HUES64 (cell line): Measurements from ENCODE around the gene CUBN.
"Not testable (repeated sequence)": the region's sequence is repeated elsewhere in the genome, so short reads cannot be mapped to it uniquely, and the experiment has no call there.

Source experiments
- H3K27ac ChIP-seq: 2 replicates; pipeline ENCODE4 v1.7.0; 2013; ENCODE audit warnings: low read depth, low read length, inconsistent platforms
- H3K27me3 ChIP-seq: 2 replicates; pipeline ENCODE4 v1.6.1; 2013; ENCODE audit warnings: mild to moderate bottlenecking, low read length; ENCODE audit not compliant: insufficient read depth
- H3K36me3 ChIP-seq: 2 replicates; pipeline ENCODE4 v1.6.1; 2013; ENCODE audit warnings: mild to moderate bottlenecking, low read length; ENCODE audit not compliant: insufficient read depth
- H3K4me1 ChIP-seq: 2 replicates; pipeline ENCODE4 v1.6.1; 2013; ENCODE audit warnings: mild to moderate bottlenecking, low read length, moderate library complexity; ENCODE audit not compliant: insufficient read depth
- H3K4me3 ChIP-seq: 2 replicates; pipeline ENCODE4 v1.5.1; 2013; ENCODE audit warnings: mild to moderate bottlenecking, low read length, moderate library complexity
- H3K9ac ChIP-seq: 2 replicates; pipeline ENCODE4 v1.6.1; 2013; ENCODE audit warnings: mild to moderate bottlenecking, low read depth, low read length
- H3K9me3 ChIP-seq: 2 replicates; pipeline ENCODE4 v1.6.1; 2013; ENCODE audit warnings: low read depth, low read length; ENCODE audit not compliant: insufficient read depth
- WGBS: fragments of 150-250, 120-280 bp; methylation state at CpG from one replicate; pipeline ENCODE4 v1.1.7; 2013; ENCODE audit warnings: missing lambda C conversion rate; 5-methylcytosine and 5-hydroxymethylcytosine counted together

The CUBN gene

DNA sequence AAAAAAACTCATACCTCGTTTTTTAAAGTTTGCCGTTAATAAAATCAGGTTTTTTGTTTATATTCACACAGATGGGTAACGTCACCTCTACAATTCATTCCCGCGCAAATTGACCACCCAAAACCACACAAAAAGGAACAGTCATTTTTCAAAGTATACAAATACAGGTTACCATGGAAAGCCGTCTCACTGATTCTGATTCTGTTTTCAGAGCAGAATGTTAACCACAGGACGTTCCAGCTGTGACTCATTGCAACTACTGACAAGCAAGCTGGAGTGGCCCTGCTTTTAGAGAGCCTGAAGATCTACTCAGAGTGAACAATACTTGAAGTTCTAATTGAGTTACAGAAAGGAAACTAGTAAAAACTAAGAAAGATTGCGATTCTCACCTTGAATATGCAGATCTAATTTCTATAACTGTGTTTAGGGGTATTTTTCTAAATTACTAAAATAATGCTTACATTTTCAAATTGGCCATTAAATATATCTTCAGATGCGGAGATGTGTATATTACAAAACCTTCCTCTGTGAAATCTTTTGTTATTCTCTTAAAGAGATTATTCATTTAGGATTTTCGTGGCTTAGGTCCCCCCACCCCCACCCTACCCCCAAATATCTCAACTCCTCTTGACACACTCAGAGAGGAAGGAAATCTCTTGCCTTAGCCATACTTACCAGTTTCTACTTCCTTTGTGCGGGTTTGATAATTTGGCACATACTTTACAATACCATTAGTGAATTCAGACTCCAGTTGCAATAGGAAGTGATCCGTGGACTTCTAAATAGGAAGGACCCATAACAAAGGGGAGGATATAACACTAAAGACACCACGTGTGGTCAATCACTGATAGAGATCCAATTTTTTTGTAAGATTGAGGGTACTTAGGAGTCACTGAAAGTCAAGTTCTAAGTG, 106.0 kb downstream of the CUBN start:
- Histone ChIP-seq H3K27me3 (no peaks in the 10 kb centered on the region), H3K36me3 (no peaks in the 10 kb centered on the region), H3K27ac (peak overlapping the region; percentile 58), H3K9me3 (no peaks in the 10 kb centered on the region; the same call in 1 of the 2 replicates), H3K9ac (peak overlapping the region; percentile 34; the same call in 1 of the 2 replicates), H3K4me3 (no peak overlapping the region), H3K4me1 (peaks cover 36% of the 10 kb centered on the region)
- 50% methylated on average over 11 of the region's 13 CpGs for WGBS

GRCh38 chr10:17022896-17023295, 106.7 kb downstream of the CUBN start:
- peak overlapping the region; percentile 34; the same call in 1 of the 2 replicates for H3K9ac ChIP-seq
- peak overlapping the region; percentile 58 for H3K27ac ChIP-seq

DNA sequence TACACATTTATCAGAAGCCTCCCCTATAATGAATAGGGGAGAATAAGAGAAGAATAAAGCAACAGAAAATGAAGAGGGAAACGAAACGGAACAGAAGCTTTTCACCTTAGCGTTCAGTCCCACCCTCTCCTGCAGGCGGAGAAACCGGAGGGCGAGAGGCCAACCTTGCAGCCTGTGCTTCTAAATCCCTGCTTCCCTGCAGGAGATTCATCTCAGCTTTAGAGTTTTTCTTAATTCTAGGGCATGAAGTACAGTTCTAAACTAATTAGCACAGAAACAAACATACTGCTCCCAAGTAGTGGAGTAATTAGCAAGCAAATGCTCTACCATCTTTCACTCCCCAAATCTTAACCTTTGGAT, 107.2 kb downstream of the CUBN start:
- H3K27me3 ChIP-seq = no peaks in the 10 kb centered on the region
- H3K9me3 ChIP-seq = no peaks in the 10 kb centered on the region; the same call in 1 of the 2 replicates
- 12% methylated on average over 6 of the region's 6 CpGs for WGBS
- H3K4me3 ChIP-seq = peak overlapping the region; percentile 8; the same call in 1 of the 2 replicates
- H3K9ac ChIP-seq = peak overlapping the region; percentile 23; the same call in 1 of the 2 replicates
- peak overlapping the region; percentile 58 for H3K27ac ChIP-seq
- H3K36me3 ChIP-seq = no peaks in the 10 kb centered on the region
- H3K4me1 ChIP-seq = peaks cover 36% of the 10 kb centered on the region

More at GRCh38 chr10:17022896-17023295, 106.7 kb downstream of the CUBN start:
- Histone ChIP-seq H3K27me3 (no peaks in the 10 kb centered on the region), H3K4me1 (peaks cover 36% of the 10 kb centered on the region), H3K36me3 (no peaks in the 10 kb centered on the region), H3K4me3 (no peak overlapping the region), H3K9me3 (no peaks in the 10 kb centered on the region; the same call in 1 of the 2 replicates)
- WGBS = 76% methylated on average over 6 of the region's 6 CpGs

DNA sequence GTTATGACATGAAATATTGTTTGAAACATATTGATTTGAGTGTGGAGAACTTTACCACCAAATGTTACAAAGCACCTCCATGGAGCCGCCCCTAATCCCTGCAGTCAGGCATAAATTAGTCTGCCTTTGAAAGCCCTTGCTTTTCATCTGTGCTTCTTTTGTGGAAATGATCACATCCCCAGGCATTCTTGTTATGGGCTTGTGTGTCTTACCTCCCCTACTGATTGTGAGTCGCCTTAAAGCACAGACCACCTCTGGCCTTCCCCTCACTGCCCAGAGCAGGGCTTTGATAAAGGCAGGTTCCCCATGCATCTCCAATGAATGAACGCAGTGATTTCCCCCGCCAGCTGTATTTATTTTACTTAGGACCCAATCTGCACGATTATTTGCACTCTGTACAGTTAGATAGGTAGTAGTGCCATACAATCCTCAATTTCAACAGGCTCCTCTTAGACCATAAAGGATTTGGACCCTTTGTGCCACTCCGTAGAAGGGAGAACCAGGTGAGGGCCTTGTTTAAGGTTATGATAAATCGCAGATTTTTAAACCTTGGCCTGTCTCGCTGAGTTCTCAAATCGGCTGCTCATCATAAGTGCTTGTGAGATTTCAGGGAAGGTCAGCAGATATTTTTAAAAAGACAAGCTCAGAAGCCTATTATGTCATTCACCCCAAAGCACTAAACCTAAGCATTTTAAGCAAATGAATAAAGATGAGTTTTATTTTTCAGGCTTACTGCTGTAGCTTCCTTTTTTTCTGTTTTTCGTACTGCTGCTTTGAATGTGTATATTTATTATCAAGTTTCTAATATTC, 107.8 kb downstream of the CUBN start:
- peaks cover 36% of the 10 kb centered on the region for H3K4me1 ChIP-seq
- H3K4me3 ChIP-seq = peak overlapping the region; percentile 8; the same call in 1 of the 2 replicates
- WGBS = 43% methylated on average over 8 of the region's 10 CpGs
- peak overlapping the region; percentile 23; the same call in 1 of the 2 replicates for H3K9ac ChIP-seq
- H3K27me3 ChIP-seq = no peaks in the 10 kb centered on the region
- no peaks in the 10 kb centered on the region; the same call in 1 of the 2 replicates for H3K9me3 ChIP-seq
- H3K27ac ChIP-seq = peak overlapping the region; percentile 58
- H3K36me3 ChIP-seq = no peaks in the 10 kb centered on the region

GRCh38 chr10:17019696-17020095, 109.9 kb downstream of the CUBN start:
- WGBS = 89% methylated on average over 5 of the region's 5 CpGs
- Histone ChIP-seq H3K4me3 (no peak overlapping the region), H3K4me1 (peaks cover 36% of the 10 kb centered on the region), H3K27ac (no peak overlapping the region), H3K9me3 (no peaks in the 10 kb centered on the region; the same call in 1 of the 2 replicates), H3K27me3 (no peaks in the 10 kb centered on the region), H3K36me3 (no peaks in the 10 kb centered on the region), H3K9ac (no peak overlapping the region)

GRCh38 chr10:17013131-17013983, 116.3 kb downstream of the CUBN start:
- H3K4me3 ChIP-seq, H3K9me3 ChIP-seq, H3K4me1 ChIP-seq, H3K27ac ChIP-seq, H3K9ac ChIP-seq, H3K27me3 ChIP-seq, H3K36me3 ChIP-seq: not testable (repeated sequence)
- WGBS = 65% methylated on average over 2 of the region's 2 CpGs

GRCh38 chr10:17012731-17013130, 116.9 kb downstream of the CUBN start:
- not testable (repeated sequence) for H3K36me3 ChIP-seq, H3K4me1 ChIP-seq, H3K9ac ChIP-seq, H3K27ac ChIP-seq, H3K9me3 ChIP-seq, H3K27me3 ChIP-seq, H3K4me3 ChIP-seq

DNA sequence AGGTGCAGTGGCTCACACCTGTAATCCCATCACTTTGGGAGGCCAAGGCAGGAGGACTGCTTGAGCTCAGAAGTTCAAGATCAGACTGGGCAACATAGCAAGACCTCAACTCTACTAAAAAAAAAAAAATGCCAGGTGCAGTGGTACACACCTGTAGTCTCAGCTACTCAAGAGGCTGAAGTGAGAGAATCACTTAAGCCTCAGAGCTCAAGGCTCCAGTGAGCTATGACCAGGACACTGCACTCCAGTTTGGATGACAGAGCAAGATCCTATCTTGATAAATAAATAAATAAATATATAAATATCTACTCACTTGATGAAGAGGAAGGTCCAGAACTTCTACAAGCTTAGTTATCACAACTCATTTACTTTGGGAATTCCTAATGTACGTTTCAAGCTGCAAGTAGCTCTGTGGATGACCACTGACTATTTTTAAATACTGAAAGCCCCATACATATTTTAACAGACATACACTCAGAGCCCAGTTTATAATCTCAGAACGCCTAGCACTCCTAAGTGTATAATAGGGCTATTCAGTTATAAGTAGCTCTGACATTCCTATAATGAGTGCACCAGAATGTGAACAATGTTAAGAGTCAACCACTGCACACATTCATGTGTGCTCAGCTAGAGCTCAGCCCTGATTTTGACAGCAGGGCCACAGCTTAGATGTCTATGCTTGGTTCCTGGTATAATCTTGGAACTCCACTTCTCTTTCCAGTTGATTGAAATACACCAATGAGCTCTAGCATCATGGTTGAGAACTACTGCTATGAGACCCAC, 119.1 kb downstream of the CUBN start:
- WGBS = 87% methylated on average over 1 of the region's 2 CpGs
- no peak overlapping the region for H3K9ac ChIP-seq
- H3K27ac ChIP-seq = no peak overlapping the region

GRCh38 chr10:17009212-17009700, 120.4 kb downstream of the CUBN start:
- no peaks in the 10 kb centered on the region for H3K36me3 ChIP-seq
- H3K27ac ChIP-seq = no peak overlapping the region
- 89% methylated on average over 3 of the region's 3 CpGs for WGBS
- H3K4me3 ChIP-seq = no peak overlapping the region
- H3K27me3 ChIP-seq = no peaks in the 10 kb centered on the region
- H3K9me3 ChIP-seq = peaks cover 10% of the 10 kb centered on the region; the same call in 1 of the 2 replicates
- no peaks in the 10 kb centered on the region for H3K4me1 ChIP-seq
- no peak overlapping the region for H3K9ac ChIP-seq

More for the DNA sequence above, 119.1 kb downstream of the CUBN start:
- no peaks in the 10 kb centered on the region for H3K36me3 ChIP-seq
- H3K9me3 ChIP-seq = peaks cover 10% of the 10 kb centered on the region; the same call in 1 of the 2 replicates
- no peaks in the 10 kb centered on the region for H3K27me3 ChIP-seq
- no peak overlapping the region for H3K4me3 ChIP-seq
- no peaks in the 10 kb centered on the region for H3K4me1 ChIP-seq

GRCh38 chr10:17007418-17007770, 122.2 kb downstream of the CUBN start:
- Histone ChIP-seq H3K4me3 (no peak overlapping the region), H3K27me3 (no peaks in the 10 kb centered on the region), H3K27ac (no peak overlapping the region), H3K9me3 (peaks cover 10% of the 10 kb centered on the region; the same call in 1 of the 2 replicates), H3K9ac (no peak overlapping the region), H3K36me3 (no peaks in the 10 kb centered on the region), H3K4me1 (no peaks in the 10 kb centered on the region)
- 93% methylated on average over 8 of the region's 8 CpGs for WGBS
